Measurements from ENCODE around the gene CCDC86.

The CCDC86 gene

DNA sequence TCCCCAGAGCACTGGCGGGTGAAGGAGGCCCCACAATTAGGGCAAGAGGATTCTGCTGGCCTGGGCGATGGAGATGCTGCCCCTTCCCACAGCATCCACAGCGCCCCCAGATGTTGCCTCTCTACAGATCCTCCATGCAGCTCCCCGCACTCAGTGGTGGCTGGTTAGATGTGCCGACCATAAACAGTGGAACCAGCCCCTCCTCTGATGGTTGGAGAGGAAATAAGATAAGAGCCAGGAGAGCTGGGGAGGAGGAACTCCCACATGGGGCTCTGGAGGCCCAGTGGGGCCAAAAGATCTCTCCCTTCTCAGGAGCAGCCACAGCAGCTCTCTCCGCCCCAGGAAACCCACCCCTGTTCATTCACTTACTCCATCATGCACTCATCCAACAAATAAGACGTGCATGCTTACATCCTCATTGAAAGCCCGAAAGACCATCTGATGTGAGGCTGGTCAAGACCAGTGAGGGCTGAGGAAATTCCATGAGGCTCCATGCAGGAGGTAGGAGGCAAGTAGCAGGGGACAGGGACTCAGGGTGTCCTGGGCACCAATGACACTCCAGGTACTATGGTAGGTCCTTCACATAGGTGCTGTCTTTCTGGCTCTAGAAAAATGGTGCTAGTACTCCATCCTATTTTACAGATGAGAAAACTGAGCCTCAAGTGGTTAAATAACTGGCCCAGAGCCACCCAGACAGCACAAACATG, 12.4 kb downstream of the CCDC86 start:
- no peak for DNase-seq

DNA sequence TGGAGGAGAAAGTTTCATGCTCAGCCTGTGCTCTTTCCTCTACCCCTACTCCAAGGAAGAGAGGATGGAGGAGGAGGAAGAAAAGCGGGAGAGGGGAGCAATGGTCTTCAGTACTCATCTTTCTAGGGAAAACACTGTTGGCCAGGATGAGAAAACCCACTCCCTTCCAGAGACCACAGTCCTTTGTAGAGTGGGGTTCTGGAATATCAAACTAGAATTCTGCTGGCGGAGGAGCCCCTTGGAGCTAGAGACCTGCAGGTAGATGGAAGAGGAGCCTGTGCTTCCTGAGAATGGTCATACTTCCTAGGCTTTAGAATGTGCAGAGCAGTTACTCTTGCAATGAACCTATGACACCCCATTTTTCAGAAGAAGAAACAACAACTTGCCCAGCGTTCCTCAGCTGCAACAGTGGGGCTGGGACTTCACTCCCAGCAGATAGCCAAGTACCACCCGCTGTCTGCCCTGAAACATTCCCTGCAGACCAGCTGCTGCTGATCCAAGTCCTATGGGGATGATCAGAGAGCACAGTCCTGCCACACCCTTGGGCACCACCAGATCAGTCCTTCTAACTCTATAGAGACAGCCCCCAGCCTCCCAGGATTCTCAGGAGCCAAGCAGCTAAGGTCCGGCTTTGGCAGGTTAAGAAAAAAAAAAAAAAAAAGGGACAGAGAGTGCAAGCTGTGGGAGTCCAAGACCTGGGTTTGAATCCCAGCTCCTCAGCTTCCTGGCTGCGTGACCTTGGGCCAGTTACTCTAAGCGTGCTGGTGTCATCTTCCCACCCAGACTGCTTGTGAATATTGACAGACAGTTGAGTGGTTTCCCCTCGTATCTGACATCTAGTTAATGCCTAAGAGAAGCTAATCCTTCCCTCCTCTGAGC, 13.2 kb downstream of the CCDC86 start:
- DNase-seq, result no peak

DNA sequence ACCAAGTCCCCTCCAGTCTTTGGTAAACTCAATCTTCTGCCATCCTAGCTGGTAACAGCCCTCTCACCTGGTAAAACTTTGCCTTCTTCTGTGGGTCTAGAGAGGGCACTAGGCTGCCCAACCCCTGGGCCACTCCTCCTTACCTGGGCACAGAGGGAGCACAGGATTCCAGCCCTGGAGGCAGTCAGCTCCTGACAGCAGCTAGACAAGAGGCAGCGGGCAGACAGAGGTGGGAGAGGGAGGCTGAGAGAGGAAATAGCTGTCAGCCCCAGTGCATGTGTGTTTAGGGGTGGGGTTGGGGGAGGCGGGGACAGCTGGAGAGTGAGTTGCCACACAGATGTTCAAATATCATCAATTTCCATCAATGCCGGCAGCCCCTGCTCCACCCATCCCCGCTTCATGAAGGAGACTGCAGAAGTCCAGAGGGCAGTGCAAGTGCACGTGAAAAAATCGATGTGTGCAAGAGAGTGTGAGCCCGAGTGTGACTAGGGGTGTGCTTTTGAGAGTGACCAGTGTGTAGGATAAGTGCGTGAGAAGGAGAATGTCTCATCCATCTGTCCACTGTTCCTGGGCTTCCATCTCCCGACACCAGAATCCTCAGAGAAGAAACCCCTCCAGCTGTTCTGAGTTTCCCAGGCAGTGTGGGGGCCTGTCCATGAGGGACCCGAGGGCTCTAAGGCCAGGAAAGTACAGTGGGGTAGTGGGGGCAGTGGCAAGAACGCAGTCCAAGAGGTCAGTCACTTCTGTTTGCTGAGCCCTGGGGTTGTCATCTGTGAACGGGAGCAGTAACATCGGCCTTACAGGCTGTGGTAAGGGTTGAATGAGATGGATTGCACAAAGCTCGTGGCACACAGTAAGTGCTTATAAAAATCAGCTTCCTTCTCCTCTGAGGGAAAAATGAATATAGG, 14.1 kb downstream of the CCDC86 start, which contains the start of gene PTGDR2:
TSS of gene PTGDR2 (minus strand) at position 225 of the 908 bp plus-strand sequence. CDS start 2,228 bp downstream, outside the sequence.
- no peak for DNase-seq

DNA sequence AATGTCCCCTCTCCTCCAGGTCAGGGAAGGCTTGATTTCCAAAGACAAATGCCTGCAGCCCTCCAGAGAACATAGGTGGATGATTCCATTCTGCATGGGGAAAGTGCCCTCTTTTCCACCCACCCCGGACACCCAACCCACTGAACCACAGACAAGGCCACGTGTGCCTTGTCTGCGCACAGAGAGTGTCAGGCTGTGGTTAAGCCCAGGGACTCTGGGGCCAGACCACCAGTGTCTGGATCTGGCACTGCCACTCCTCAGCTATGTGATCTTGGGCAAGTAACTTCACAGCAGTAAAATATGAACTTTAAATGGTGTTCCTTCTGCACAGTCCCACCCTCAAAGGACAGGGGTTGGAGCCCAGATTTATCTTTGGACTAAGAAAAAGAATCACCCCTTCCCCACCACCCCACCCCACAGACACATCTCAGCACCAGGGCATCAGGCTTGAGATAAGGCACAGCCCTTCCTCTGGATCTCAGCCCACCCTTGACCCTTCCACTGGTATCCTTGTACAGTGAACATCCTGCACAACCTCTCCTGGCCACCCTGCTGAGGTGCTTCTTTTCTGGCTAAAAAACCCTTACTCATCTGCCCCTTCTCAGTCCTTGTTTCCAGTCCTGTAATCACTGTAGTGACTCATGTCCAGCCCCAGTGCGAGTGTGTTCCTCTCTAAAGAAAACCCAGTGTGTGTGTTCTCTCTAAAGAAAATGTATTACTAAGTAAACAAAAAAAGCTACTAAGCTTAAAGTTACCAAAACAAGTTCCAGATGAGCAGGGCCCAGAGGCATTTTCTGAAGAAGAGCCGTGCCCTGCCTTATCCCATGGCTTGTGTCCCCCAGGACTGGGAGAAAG, 15.7 kb downstream of the CCDC86 start:
- no peak for DNase-seq

DNA sequence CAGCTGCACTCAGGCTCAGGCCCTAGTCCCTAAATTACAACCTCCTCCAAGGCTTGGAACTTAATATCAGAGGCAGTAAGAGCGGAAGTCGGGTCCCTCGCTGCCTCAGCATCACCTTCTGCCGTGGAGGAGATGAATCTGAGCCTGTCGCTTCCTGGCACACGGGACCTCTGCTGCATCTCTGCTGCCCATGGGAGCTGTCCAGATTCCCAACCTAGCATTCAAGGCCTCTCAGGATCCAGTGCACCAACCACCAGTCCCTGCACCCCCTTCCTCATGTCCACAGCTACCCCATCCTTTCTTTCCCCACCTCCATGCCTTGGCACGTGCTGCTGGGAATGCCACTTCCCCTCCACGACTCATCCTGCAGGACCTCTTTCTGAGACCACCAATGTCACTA, 16.3 kb downstream of the CCDC86 start:
- DNase-seq, result no peak

DNA sequence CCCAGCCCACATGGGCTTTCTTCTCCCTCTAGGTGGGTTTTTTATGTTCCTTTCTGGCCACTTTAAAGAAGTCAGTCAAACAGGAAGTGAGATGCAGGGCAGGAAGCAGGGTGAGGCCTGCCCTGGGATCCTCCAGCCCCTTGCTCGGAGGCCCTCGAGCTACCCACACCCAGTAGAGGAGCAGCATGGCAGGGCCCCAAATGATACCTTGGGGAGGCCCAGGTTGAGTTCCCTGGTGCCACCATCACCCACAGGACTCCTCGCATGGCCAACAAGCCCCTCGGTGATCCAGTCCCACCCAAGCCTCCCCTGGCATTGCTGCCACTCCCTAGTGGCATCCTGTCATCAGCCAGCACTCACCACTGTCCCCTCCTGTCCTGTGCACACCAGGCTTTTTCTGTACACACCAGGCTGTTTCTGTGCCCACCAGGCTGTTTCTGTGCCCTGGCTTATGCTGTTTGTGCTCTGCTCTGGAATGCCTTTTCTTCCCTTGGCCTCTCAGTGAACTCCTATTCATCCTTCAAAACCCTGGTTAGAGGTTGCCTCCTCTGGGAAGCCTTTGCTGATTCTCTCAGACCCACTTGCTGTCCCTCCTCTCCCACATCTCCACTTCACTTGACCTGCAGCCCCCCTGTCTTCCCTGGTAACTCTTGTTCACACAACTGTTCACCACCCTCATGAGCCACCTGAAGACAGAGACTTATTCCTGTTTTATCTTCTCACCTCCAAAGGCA, 17.0 kb downstream of the CCDC86 start:
- DNase-seq, result no peak

DNA sequence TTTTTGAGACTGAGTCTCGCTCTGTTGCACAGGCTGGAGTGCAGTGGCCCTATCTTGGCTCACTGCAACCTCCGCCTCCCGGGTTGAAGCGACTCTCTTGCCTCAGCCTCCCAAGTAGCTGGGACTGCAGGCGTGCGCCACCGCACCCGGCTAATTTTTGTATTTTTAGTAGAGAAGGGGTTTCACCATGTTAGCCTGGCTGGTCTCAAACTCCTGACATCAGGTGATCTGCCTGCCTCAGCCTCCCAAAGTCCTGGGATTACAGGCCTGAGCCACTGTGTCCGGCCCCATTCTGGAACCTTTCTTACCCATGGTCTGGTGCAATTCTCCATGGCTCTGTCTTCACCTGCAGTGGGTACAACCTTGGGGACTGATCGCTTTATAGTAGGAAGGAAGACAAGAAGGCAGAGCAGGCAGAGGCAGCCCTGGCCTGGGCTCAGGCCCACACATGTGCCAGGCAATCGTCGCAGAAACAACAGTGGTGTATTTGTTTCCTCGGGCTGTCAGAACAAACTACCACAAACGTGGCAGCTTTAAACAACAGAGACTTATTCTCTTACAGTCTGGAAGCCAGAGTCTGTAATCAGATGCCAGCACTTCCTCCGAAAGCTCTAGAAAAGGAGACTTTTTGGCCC, 17.8 kb downstream of the CCDC86 start:
- DNase-seq, result peak in 8 of 14 donors; percentile 17 to 74 (median 34)

DNA sequence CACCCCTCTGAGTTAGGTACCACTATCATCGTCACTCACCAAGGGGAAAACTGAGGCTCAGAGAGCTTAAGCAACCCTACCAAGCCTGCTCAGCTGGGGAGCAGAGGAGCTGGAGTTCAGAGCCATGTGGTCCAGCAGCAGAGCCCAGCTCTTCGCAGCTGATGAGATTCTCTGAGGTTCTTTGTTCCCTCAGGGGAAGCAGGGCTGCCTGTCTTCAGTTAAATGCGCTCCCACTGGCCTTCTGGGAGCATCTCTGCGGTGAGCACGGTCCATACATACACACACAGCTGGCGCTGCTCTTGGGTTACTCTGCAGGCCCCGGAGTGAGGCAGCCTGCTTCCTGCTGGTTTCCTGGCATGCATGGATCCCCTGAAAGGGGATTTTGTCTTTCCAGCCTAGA, 19.0 kb downstream of the CCDC86 start:
- DNase-seq, result peak in 3 of 14 donors; percentile 15 to 42 (median 15)

DNA sequence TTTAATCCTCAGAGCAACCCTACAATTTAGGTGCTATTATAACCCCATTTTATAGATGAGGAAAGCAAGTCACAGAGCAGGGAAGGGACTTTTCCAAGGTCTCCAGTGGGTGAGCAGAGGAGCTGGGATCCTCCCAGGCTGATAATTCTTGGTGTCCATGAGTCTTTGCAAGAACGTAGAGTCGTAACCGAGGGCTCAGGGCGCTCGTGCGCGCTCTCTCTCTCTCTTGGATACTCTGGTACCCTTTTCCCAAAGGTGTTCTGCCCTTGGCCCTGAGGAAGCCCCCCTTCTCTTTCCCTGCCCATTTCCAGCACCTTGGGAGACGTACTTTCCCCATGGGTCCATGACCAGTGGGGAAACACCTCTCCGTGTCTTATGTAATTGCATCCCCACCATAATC, 20.3 kb downstream of the CCDC86 start:
- DNase-seq, result no peak

DNA sequence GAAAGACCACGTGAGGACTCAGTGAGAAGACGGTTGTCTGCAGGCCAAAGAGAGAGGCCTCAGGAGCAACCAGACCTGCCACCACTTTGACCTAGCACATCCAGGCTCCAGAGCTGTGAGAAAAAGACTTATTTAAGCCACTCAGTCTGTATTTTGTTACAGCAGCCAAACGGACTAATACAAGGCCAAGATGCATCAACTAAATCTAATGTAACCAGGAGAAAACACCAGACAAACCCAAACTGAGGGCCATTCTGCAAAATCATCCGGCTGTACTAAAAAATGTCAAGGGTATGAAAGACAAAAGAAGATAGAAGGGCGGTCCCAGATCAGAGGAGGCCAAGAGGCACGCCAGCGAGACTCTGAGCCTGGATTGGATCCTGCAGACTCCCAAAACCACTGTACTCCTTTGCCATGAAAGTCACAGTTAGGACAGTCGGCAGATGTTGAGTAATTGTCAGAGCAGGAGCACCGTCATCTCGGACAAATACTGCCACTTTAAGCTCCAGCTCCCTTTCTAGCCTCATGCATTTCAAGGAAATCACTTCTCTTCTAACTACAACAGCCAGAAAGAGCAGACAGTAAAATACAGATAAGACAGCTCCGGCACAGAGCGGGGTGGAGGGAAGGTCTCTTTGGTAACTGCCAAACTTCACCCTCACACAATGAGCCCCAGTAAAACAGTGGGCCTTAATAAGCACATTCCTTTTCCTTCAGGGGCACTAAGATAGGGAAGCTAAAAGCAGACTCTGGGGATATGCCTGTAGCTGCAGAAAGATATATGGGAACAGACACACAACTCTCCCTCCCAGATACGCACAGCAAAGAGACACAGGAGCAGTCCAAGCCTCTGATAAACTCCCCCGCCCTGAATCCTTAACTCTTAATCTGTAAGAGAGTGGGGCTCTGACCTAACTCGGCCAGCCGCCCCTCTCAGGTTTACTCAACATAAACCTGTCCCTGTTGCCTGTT, 21.9 kb downstream of the CCDC86 start:
- no peak for DNase-seq

DNA sequence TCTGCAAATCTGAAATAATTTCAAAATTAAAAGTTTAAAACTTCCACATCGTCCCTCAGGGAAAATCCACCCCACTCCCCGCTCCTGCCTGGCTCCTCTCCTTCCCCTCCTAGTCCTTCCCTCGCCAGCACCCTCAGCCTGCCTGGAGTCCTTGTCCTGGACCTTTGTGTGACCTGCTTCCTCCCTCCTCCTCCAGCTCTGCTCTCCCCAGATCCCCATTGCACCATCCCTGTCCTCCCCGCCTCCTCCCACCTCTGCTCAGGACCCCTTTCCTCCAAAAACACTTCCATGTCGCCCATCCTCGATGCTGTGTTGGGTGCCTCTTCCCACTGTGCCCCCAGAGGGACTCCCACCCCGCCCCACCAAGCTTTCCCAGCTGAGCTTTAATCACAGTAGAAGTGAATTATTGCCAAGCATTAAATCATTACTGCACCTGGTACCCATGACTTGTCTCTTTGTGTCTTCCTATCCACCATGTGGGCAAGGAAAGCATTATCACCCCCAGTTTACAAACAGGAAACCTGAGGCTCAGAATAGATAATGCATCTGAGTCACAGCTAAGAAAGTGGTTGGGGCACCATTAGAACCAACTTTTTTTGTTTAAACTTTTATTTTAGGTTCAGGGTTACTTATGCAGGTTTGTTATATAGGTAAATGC, 23.1 kb downstream of the CCDC86 start:
- no peak for DNase-seq

DNA sequence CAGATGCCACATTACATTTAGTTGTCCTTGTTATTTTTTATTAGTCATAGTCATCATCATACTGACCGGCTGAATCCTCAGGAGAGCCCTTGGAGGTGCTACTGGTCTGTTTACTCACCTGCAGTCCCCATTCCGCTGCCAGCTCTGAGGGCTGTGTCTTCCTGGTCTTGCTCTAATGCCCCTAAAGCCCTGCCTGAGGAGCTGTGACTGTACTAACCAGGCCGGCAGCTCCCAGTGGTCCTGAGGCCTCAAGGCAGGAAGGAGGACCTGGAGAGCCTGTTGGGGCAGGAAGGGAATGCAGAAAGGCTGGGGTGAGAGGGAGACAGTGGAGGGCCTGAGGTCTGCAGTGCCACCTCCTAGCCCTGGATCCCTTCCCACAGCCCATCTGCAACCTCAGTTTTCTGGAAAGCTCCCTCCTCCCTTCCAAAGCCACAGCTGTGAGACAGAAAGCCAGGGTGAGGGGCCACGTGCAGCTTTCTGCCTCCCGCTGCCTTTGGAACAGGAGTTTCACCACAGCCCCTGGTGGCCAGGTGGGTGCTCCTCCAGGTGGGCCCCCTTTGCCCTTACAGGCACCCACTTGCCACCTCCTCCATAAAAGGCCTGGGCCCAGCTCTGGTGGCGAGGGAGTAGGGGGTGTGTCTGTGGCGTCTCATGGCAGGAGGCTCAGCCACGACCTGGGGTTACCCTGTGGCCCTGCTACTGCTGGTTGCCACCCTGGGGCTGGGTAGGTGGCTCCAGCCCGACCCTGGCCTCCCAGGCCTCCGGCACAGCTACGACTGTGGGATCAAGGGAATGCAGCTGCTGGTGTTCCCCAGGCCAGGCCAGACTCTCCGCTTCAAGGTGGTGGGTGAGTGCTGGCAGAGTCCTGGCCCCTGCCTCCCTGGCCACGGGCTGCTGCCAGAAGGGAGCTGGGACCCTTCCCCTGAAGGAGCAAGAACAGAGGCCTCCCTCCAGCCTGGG, 25.3 kb downstream of the CCDC86 start, which contains the start of gene ZP1:
TSS of gene ZP1 (plus strand) at position 632 of the 960 bp plus-strand sequence. CDS start at position 652, 20 bp downstream.
- no peak for DNase-seq

DNA sequence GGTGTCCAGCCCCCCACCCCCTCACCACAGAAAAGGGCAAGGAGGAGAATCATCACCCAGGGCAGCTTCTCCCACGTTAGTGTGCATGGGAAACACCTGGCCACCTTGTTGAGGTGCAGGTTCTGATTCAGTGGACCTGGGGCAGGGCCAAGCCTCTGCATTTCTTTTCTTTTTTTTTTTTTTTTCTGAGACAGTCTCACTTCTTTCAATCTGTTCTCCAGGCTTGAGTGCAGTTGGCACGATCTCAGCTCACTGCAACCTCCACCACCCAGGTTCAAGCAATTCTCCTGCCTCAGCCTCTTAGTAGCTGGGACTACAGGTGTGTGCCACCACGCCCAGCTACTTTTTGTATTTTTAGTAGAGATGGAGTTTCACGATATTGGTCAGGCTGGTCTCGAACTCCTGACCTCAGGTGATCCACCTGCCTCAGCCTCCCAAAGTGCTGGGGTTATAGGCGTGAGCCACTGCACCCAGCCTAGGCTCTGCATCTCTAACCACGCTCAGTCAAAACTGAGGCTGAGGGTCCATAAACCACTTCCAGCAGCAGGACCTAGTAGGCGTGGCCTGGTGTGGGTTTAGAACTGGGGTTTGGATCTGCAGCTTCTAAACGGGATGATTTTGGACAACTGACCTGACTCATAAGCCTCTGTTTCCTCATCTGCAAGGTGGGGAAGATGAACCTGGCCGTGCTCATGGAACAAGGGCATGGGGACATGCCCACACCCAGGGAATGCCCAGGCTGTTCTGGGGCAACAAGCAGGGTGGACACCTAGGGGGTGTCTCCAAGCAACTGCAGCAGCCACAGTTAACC, 26.2 kb downstream of the CCDC86 start:
- no peak for DNase-seq

DNA sequence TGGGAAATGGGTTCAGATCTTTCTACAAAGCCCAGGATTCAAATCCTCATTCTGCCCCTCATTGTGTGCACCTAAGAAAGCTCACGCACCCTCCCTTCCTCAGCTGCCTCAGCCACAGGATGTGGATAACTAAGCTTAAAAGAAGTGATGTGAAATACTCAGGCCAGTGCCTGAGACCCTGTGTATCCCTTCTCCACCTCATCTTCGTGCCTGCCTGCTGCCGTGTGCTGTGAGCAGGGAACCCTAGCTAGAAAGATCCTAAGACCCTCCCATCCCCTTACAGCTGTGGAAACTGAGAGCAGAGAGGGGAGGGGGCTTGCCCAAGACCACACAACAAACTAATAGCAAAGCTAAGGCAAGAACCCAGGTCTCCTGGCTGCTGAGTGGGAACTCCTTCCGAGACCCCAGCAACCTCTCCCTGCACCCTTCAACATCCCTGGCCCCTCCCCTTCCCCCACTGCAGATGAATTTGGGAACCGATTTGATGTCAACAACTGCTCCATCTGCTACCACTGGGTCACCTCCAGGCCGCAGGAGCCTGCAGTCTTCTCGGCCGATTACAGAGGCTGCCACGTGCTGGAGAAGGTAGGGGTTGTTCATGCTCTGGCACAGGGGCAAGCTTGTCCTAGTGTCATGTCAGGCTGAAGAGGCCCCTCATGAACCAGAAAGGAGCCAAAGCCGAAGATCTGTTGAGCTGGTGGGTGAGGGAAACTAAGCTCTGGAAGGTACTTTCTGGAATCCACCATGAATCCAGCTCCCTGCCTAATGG, 27.0 kb downstream of the CCDC86 start:
- DNase-seq, result no peak

DNA sequence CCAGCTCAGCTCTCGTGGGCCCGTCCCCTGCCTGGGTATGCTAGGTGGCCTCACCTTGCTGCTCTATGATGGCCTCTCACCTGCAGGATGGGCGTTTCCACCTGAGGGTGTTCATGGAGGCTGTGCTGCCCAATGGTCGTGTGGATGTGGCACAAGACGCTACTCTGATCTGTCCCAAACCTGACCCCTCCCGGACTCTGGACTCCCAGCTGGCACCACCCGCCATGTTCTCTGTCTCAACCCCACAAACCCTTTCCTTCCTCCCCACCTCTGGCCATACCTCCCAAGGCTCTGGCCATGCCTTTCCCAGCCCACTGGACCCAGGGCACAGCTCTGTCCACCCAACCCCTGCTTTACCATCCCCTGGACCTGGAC, 27.5 kb downstream of the CCDC86 start:
- no peak for DNase-seq

DNA sequence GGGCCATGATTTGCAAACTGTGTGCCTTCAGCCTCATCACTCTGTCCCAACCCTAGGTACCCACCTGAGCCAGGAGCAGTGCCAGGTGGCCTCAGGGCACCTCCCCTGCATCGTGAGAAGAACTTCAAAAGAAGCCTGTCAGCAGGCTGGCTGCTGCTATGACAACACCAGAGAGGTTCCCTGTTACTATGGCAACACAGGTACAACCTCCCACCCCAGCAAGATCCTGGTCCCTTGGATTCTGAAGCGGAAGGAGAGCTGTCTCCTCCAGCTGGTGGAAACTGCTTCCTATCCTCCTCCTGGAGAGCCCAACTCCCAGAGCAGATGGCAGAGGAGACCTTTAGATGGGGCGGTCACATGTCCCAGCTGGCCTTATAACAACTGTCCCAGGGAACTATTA, 28.4 kb downstream of the CCDC86 start:
- peak in 1 of 14 donors; percentile 53 for DNase-seq
